ENCODE measurements around the gene AP2S1. TPM values are rescaled to one million over a fixed set of nuclear protein-coding genes. Genes with fewer than 3 reads are reported as not detected.

Gene AP2S1
- total and polyA plus RNA-seq, 2 donors from 2014 or later = 105 to 226 TPM

- Histone ChIP-seq H3K4me1 (ENCODE audit: control insufficient read depth in 2 of 3, insufficient read depth in 2 of 3, low read depth in 1 of 3, low read length in 3 of 3) (peaks cover 0 to 20% (median 7%) of the 10 kb centered on the region in 3 donors), H3K4me3 (ENCODE audit: low read length in 3 of 3) (no peak overlapping the region), H3K27ac (ENCODE audit: low read depth in 2 of 2, low read length in 2 of 2) (peak overlapping the region; percentile 23 to 26), H3K9ac (ENCODE audit: low read length in 3 of 3) (no peak overlapping the region), H3K9me3 (ENCODE audit: control insufficient read depth in 2 of 3, insufficient read depth in 1 of 3, low read length in 3 of 3) (no peaks in the 10 kb centered on the region), H3K36me3 (ENCODE audit: control insufficient read depth in 2 of 3, insufficient read depth in 3 of 3, low read length in 3 of 3) (no peaks in the 10 kb centered on the region), H3K27me3 (ENCODE audit: control insufficient read depth, insufficient read depth, low read length) (no peaks in the 10 kb centered on the region)
- intact Hi-C loops (cut with DNase I) = no loop called here
- FAIRE-seq (no peak), DNase-seq (no peak)
- TF ChIP-seq CTCF (IDR thresholded peaks at IDR 0.05; ENCODE audit: borderline replicate concordance, extremely low read depth, insufficient read depth) = no peak
These were observed 40.0 kb upstream of the AP2S1 start for GRCh38 chr19:46890423-46891170.

- Histone ChIP-seq H3K4me1 (ENCODE audit: control insufficient read depth in 2 of 3, insufficient read depth in 2 of 3, low read depth in 1 of 3, low read length in 3 of 3) (peaks cover 0 to 20% (median 12%) of the 10 kb centered on the region in 3 donors), H3K4me3 (ENCODE audit: low read length in 3 of 3) (no peak overlapping the region), H3K27me3 (ENCODE audit: control insufficient read depth, insufficient read depth, low read length) (no peaks in the 10 kb centered on the region), H3K36me3 (ENCODE audit: control insufficient read depth in 2 of 3, insufficient read depth in 3 of 3, low read length in 3 of 3) (no peaks in the 10 kb centered on the region), H3K9ac (ENCODE audit: low read length in 3 of 3) (no peak overlapping the region), H3K27ac (ENCODE audit: low read depth in 2 of 2, low read length in 2 of 2) (no peak overlapping the region), H3K9me3 (ENCODE audit: control insufficient read depth in 2 of 3, insufficient read depth in 1 of 3, low read length in 3 of 3) (no peaks in the 10 kb centered on the region)
- no peak for FAIRE-seq
- intact Hi-C loops (cut with DNase I) = no loop called here
- no peak for DNase-seq
- TF ChIP-seq CTCF (IDR thresholded peaks at IDR 0.05; ENCODE audit: borderline replicate concordance, extremely low read depth, insufficient read depth) = no peak
These were observed 36.7 kb upstream of the AP2S1 start for GRCh38 chr19:46887240-46887782.

GRCh38 chr19:46886546-46887239 is 36.0 kb upstream of the AP2S1 start:
- Histone ChIP-seq H3K27me3 (ENCODE audit: control insufficient read depth, insufficient read depth, low read length) (no peaks in the 10 kb centered on the region), H3K4me3 (ENCODE audit: low read length in 3 of 3) (no peak overlapping the region), H3K36me3 (ENCODE audit: control insufficient read depth in 2 of 3, insufficient read depth in 3 of 3, low read length in 3 of 3) (no peaks in the 10 kb centered on the region), H3K9me3 (ENCODE audit: control insufficient read depth in 2 of 3, insufficient read depth in 1 of 3, low read length in 3 of 3) (no peaks in the 10 kb centered on the region), H3K4me1 (ENCODE audit: control insufficient read depth in 2 of 3, insufficient read depth in 2 of 3, low read depth in 1 of 3, low read length in 3 of 3) (peaks cover 0 to 22% (median 14%) of the 10 kb centered on the region in 3 donors), H3K9ac (ENCODE audit: low read length in 3 of 3) (no peak overlapping the region), H3K27ac (ENCODE audit: low read depth in 2 of 2, low read length in 2 of 2) (no peak overlapping the region)
- DNase-seq (no peak), FAIRE-seq (no peak)
- no peak for TF ChIP-seq CTCF (IDR thresholded peaks at IDR 0.05; ENCODE audit: borderline replicate concordance, extremely low read depth, insufficient read depth)
- intact Hi-C loops (cut with DNase I) = no loop called here

Data from kidney (tissue), 14 donors.